OCI-LY7 (cell line): Measurements from ENCODE around the gene NOD1. TPM values are rescaled to one million over a fixed set of nuclear protein-coding genes. Genes with fewer than 3 reads are reported as not detected.

ENCODE experiments used
- BruUV-seq: library from RNA; stranded (reverse); fragments of 400-500 nt; replicated peaks from 2 replicates; lab custom pipeline; 2021; lab: Mats Ljungman, UMichigan
- CTCF ChIA-PET: fragments of 300-600 bp; sonication (Branson Sonifier 250); formaldehyde crosslinking; loops from one replicate; lab custom pipeline; 2022; ENCODE audit warnings: antibody characterized with exemption; ENCODE audit not compliant: unreplicated experiment; lab: Charles Lee
- POLR2A ChIA-PET: fragments of 300-600 bp; sonication (Branson Sonifier 250); formaldehyde crosslinking; loops from one replicate; lab custom pipeline; 2022; ENCODE audit warnings: antibody characterized with exemption; lab: Charles Lee
- DNase-seq: peaks from one replicate; pipeline ENCODE4 v3.0.0-alpha.2; 2015; ENCODE audit warnings: low spot score
- H2AFZ ChIP-seq: fragments of 200-600 bp; sonication (generic), shearing (Covaris generic); 2 replicates; pipeline ENCODE4 v1.6.1; 2014; ENCODE audit warnings: mild to moderate bottlenecking, antibody characterized with exemption, low read length, moderate library complexity
- H3K27ac ChIP-seq: fragments of 200-600 bp; sonication (generic); 2 replicates; pipeline ENCODE4 v1.5.1; 2014; ENCODE audit warnings: mixed run types, low read depth, mild to moderate bottlenecking, moderate library complexity, low read length, inconsistent platforms; ENCODE audit not compliant: poor library complexity, severe bottlenecking
- H3K36me3 ChIP-seq: fragments of 200-600 bp; sonication (generic); 2 replicates; pipeline ENCODE4 v1.6.1; 2014; ENCODE audit warnings: mild to moderate bottlenecking, antibody characterized with exemption, low read length, moderate library complexity, mixed read lengths; ENCODE audit not compliant: insufficient read depth
- H3K4me1 ChIP-seq: fragments of 200-600 bp; sonication (generic); 2 replicates; pipeline ENCODE4 v1.5.1; 2014; ENCODE audit warnings: mild to moderate bottlenecking, low read length; ENCODE audit not compliant: insufficient read depth, poor library complexity, severe bottlenecking
- H3K4me2 ChIP-seq: fragments of 200-600 bp; sonication (generic); 2 replicates; pipeline ENCODE4 v1.6.1; 2014; ENCODE audit warnings: mild to moderate bottlenecking, low read length
- H3K4me3 ChIP-seq: fragments of 200-600 bp; sonication (generic); 2 replicates; pipeline ENCODE4 v1.5.1; 2014; ENCODE audit warnings: mild to moderate bottlenecking, low read depth, low read length; ENCODE audit not compliant: poor library complexity, severe bottlenecking
- H3K79me2 ChIP-seq: fragments of 200-600 bp; sonication (generic); 2 replicates; pipeline ENCODE4 v1.6.1; 2016; ENCODE audit warnings: low read depth, mild to moderate bottlenecking, low read length, moderate library complexity, mixed read lengths; ENCODE audit not compliant: insufficient read depth
- H3K9me2 ChIP-seq: fragments of 200-600 bp; sonication (generic); 2 replicates; pipeline ENCODE4 v1.6.1; 2016; ENCODE audit warnings: mild to moderate bottlenecking, low read length, mixed read lengths; ENCODE audit not compliant: insufficient read depth
- H3K9me3 ChIP-seq: fragments of 200-600 bp; sonication (generic); 2 replicates; pipeline ENCODE4 v1.6.1; 2014; ENCODE audit warnings: mild to moderate bottlenecking, mixed run types, low read length, mixed read lengths
- H4K20me1 ChIP-seq: fragments of 200-600 bp; sonication (generic); 2 replicates; pipeline ENCODE4 v1.6.1; 2014; ENCODE audit warnings: mild to moderate bottlenecking, antibody characterized with exemption, low read length, moderate library complexity, mixed read lengths; ENCODE audit not compliant: insufficient read depth
- CTCF ChIP-seq: fragments of 200-600 bp; sonication (generic); conservative IDR thresholded peaks from 2 replicates; pipeline ENCODE4 v1.5.1; 2014; ENCODE audit warnings: mild to moderate bottlenecking, antibody characterized with exemption, low read length, moderate library complexity, mixed read lengths
- EZH2phosphoT487 ChIP-seq: fragments of 200-600 bp; sonication (generic); IDR thresholded peaks from 2 replicates; pipeline ENCODE4 v1.6.1; 2018; ENCODE audit warnings: low read depth, borderline replicate concordance, mild to moderate bottlenecking, mixed run types, antibody characterized with exemption, low read length, moderate library complexity, mixed read lengths
- intact Hi-C: fragments of 100-400 bp; cut with micrococcal nuclease; formaldehyde crosslinking; loops from one replicate; pipeline ENCODE4 v1.10.0; 2022; ENCODE audit not compliant: unreplicated experiment
- total RNA-seq, 2 experiments: library from RNA; depleted of rRNA in 1 of 2; stranded (reverse); fragments of >200 nt in 1 of 2; shearing (Covaris generic) in 1 of 2; gene quantifications; 2 replicates each; pipeline ENCODE4 v1.2.3, GENCODE V29; 2014 to 2022

NOD1 gene
- total RNA-seq, 2 experiments from 2014 or later: 8.4 to 10.3 TPM

- no peak overlapping the region for H3K4me2 ChIP-seq
- H4K20me1 ChIP-seq: no peaks in the 10 kb centered on the region
- H2AFZ ChIP-seq: no peak overlapping the region
- ChIA-PET POLR2A (no interaction called here), CTCF (no interaction called here)
- DNase-seq: no peak
- TF ChIP-seq EZH2phosphoT487 (no peak), CTCF (no peak)
- H3K79me2 ChIP-seq: no peaks in the 10 kb centered on the region
- no peaks in the 10 kb centered on the region for H3K36me3 ChIP-seq
- no peaks in the 10 kb centered on the region for H3K9me2 ChIP-seq
- no peak overlapping the region for H3K27ac ChIP-seq
- intact Hi-C loops: no loop called here
- H3K4me3 ChIP-seq: no peak overlapping the region
- BruUV-seq: no TSS peak
- peaks cover 3% of the 10 kb centered on the region for H3K4me1 ChIP-seq
- H3K9me3 ChIP-seq: no peaks in the 10 kb centered on the region
Measured at GRCh38 chr7:30391806-30392205, 86.8 kb downstream of the NOD1 start.

GRCh38 chr7:30390736-30391636, 87.6 kb downstream of the NOD1 start:
- H3K36me3 ChIP-seq: no peaks in the 10 kb centered on the region
- intact Hi-C loops: no loop called here
- no peak overlapping the region for H3K4me2 ChIP-seq
- no peaks in the 10 kb centered on the region for H3K9me3 ChIP-seq
- H3K79me2 ChIP-seq: no peaks in the 10 kb centered on the region
- no peaks in the 10 kb centered on the region for H3K9me2 ChIP-seq
- no peak overlapping the region for H2AFZ ChIP-seq
- H3K27ac ChIP-seq: no peak overlapping the region
- no TSS peak for BruUV-seq
- no peaks in the 10 kb centered on the region for H3K4me1 ChIP-seq
- DNase-seq: no peak
- no peak for TF ChIP-seq EZH2phosphoT487
- TF ChIP-seq CTCF: no peak
- POLR2A ChIA-PET: interaction anchor here (1.1 kb wide), 1 partner anchor 9 kb away, joined by 5 read pairs; no protein-coding TSS in a partner anchor
- H4K20me1 ChIP-seq: no peaks in the 10 kb centered on the region
- CTCF ChIA-PET: interaction anchor here (0.6 kb wide), 1 partner anchor 111 kb away, joined by 3 read pairs; no protein-coding TSS in a partner anchor
- H3K4me3 ChIP-seq: no peak overlapping the region

GRCh38 chr7:30389791-30390190, 88.8 kb downstream of the NOD1 start:
- no peaks in the 10 kb centered on the region for H3K9me3 ChIP-seq
- CTCF ChIA-PET: no interaction called here
- H3K4me1 ChIP-seq: no peaks in the 10 kb centered on the region
- no peak overlapping the region for H3K4me2 ChIP-seq
- no peaks in the 10 kb centered on the region for H4K20me1 ChIP-seq
- POLR2A ChIA-PET: interaction anchor here (0.7 to 1.4 kb wide), 2 partner anchors 20 to 25 kb away, joined by 3 to 5 read pairs; no protein-coding TSS in a partner anchor
- H3K9me2 ChIP-seq: no peaks in the 10 kb centered on the region
- H3K4me3 ChIP-seq: no peak overlapping the region
- intact Hi-C loops: no loop called here
- no peaks in the 10 kb centered on the region for H3K36me3 ChIP-seq
- no peaks in the 10 kb centered on the region for H3K79me2 ChIP-seq
- no peak overlapping the region for H3K27ac ChIP-seq
- no TSS peak for BruUV-seq
- no peak for TF ChIP-seq CTCF
- no peak for TF ChIP-seq EZH2phosphoT487
- no peak for DNase-seq
- no peak overlapping the region for H2AFZ ChIP-seq
